Kidney (tissue), 14 donors: Measurements from ENCODE around the gene C1orf21. TPM values are rescaled to one million over a fixed set of nuclear protein-coding genes. Genes with fewer than 3 reads are reported as not detected.

Experiments
- DNase-seq, 5 donors: peaks; one replicate each; pipeline ENCODE4 v3.0.0-alpha.2; 2013 to 2020
- FAIRE-seq: peaks from 2 replicates; lab custom pipeline; 2012; peaks lifted over from hg19 to GRCh38; lab: Jason Lieb, UNC
- H3K27ac ChIP-seq, 2 donors: one replicate each; pipeline ENCODE4 v1.7.0; 2013; ENCODE audit warnings: low read depth in 2 of 2, low read length in 2 of 2, inconsistent platforms in 1 of 2
- H3K27me3 ChIP-seq: one replicate; pipeline ENCODE4 v1.7.1; 2013; ENCODE audit warnings: low read length, inconsistent platforms; ENCODE audit not compliant: control insufficient read depth, insufficient read depth
- H3K36me3 ChIP-seq, 3 donors: one replicate each; pipeline versions ENCODE4 v1.7.0 to v1.7.1; 2013; ENCODE audit warnings: low read length in 3 of 3, control low read depth in 1 of 3, inconsistent platforms in 1 of 3; ENCODE audit not compliant: insufficient read depth in 3 of 3, control insufficient read depth in 2 of 3
- H3K4me1 ChIP-seq, 3 donors: one replicate each; pipeline versions ENCODE4 v1.7.0 to v1.7.1; 2013; ENCODE audit warnings: low read length in 3 of 3, inconsistent platforms in 1 of 3, low read depth in 1 of 3; ENCODE audit not compliant: control insufficient read depth in 2 of 3, insufficient read depth in 2 of 3
- H3K4me3 ChIP-seq, 3 donors: one replicate each; pipeline versions ENCODE4 v1.7.0 to v1.8.1; 2013; ENCODE audit warnings: low read length in 3 of 3, control low read depth in 1 of 3, inconsistent platforms in 1 of 3
- H3K9ac ChIP-seq, 3 donors: one replicate each; pipeline versions ENCODE4 v1.7.0 to v1.7.1; 2013; ENCODE audit warnings: low read length in 3 of 3, control low read depth in 1 of 3, inconsistent platforms in 1 of 3
- H3K9me3 ChIP-seq, 3 donors: one replicate each; pipeline versions ENCODE4 v1.7.0 to v1.7.1; 2013; ENCODE audit warnings: low read length in 3 of 3, control low read depth in 1 of 3, inconsistent platforms in 1 of 3; ENCODE audit not compliant: control insufficient read depth in 2 of 3, insufficient read depth in 1 of 3
- intact Hi-C: fragments of 100-400 bp; cut with DNase I; formaldehyde crosslinking; loops from one replicate; pipeline ENCODE4 v1.11.1; 2022
- polyA plus RNA-seq: library from polyadenylated mRNA; stranded (reverse); fragments of 350-450 nt; fragmentation: Illumina TruSeq; extraction: RNeasy Lipid Tissue Mini Kit (QIAGEN cat#74804); gene quantifications from one replicate; pipeline ENCODE4 v1.2.3, GENCODE V29; 2014; ENCODE audit warnings: low read depth, low replicate concordance; ENCODE audit not compliant: insufficient read depth
- total RNA-seq: library from RNA; stranded (reverse); fragmentation: NEBNext Ultra II Directional; extraction: Animal tissue kit (Norgen Biotek cat#: 25700); gene quantifications from one replicate; pipeline ENCODE4 v1.2.1, GENCODE V29; 2021
- TF ChIP-seq, protein P1 (sequence below): IDR thresholded peaks from 3 replicates; pipeline ENCODE4 v1.5.1; 2012; ENCODE audit warnings: mild to moderate bottlenecking, moderate library complexity, borderline replicate concordance; ENCODE audit not compliant: insufficient read depth; ENCODE audit errors: extremely low read depth
- donor health status: control.
- donor health status: control.
- donor health status: control.
- donor health status: control.
- donor health status: control.
- donor health status: DM: yes; HTN: yes; CAD: no.
- donor health status: Normal renal cell carcinoma (clear cell type).

C1orf21 gene
- total and polyA plus RNA-seq, 2 donors from 2014 or later = 18.3 to 18.6 TPM

DNA sequence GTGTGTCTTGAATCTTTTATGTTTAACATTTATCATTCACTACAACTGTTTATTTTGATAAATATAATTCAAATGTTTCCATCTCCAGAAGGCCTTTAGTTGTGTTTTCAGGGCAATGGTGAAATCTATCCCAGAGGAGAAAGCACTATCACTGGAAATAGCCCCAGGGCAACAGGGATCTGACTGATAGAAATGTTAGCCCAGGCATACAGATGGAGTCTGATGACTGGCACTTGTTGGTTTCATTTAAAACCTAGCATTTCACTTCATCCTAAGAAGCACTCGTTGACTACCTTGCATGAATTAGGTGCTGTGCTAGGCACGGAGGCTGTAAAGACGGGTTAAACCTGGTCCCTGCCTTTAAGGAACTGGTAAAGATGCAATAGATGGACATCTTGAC lies 103.1 kb downstream of the C1orf21 start:
- no peak for FAIRE-seq
- TF ChIP-seq, protein P1, sequence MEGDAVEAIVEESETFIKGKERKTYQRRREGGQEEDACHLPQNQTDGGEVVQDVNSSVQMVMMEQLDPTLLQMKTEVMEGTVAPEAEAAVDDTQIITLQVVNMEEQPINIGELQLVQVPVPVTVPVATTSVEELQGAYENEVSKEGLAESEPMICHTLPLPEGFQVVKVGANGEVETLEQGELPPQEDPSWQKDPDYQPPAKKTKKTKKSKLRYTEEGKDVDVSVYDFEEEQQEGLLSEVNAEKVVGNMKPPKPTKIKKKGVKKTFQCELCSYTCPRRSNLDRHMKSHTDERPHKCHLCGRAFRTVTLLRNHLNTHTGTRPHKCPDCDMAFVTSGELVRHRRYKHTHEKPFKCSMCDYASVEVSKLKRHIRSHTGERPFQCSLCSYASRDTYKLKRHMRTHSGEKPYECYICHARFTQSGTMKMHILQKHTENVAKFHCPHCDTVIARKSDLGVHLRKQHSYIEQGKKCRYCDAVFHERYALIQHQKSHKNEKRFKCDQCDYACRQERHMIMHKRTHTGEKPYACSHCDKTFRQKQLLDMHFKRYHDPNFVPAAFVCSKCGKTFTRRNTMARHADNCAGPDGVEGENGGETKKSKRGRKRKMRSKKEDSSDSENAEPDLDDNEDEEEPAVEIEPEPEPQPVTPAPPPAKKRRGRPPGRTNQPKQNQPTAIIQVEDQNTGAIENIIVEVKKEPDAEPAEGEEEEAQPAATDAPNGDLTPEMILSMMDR = no peak
- intact Hi-C loops = no loop called here
- Histone ChIP-seq H3K9ac (no peak overlapping the region), H3K36me3 (no peaks in the 10 kb centered on the region), H3K27ac (no peak overlapping the region), H3K9me3 (no peaks in the 10 kb centered on the region), H3K27me3 (no peaks in the 10 kb centered on the region), H3K4me1 (peaks cover 0 to 2% (median 0%) of the 10 kb centered on the region in 3 donors), H3K4me3 (no peak overlapping the region)
- DNase-seq = no peak

DNA sequence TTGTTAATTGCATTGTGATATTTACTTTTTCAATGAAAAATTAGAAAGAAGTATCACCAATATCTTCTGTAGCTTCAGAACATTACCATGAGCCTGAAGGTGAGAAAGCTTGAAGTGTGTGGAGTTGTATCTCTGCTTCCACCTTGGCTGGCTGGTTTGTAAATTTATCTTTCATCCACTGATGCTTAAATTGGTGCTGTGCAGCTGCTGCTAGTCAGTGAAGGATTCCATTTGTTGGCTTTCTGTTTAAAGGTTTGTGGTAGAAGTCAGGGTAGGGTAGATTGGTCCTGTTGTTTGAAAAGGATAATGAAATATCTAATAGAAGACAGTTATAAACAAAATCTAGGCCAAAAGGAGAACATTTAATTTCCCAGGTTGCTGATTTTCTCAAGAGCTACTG lies 105.7 kb downstream of the C1orf21 start:
- Histone ChIP-seq H3K36me3 (no peaks in the 10 kb centered on the region), H3K9ac (no peak overlapping the region), H3K27ac (no peak overlapping the region), H3K4me1 (no peaks in the 10 kb centered on the region), H3K27me3 (no peaks in the 10 kb centered on the region), H3K4me3 (no peak overlapping the region), H3K9me3 (no peaks in the 10 kb centered on the region)
- intact Hi-C loops = no loop called here
- FAIRE-seq = no peak
- TF ChIP-seq, protein P1 = no peak
- DNase-seq = no peak

DNA sequence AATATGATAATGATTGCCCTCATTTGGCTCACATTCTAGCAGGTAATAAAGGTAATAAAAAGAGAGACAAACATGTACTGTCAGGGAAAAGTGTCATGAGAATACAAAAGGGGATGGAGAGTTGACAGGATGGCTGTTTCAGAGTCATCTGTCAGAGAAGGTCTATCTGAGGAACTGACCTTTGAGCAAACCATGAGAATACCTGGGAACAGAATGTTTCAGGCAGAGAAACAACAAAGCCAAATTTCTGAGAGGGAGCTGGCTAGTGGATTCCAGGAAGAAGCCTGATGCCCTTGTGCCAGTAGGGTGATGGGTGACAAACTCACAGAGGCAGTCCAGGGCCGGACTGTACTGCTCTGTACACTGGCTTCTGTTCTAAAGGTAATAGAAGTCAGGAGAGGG lies 107.2 kb downstream of the C1orf21 start:
- no peak overlapping the region for H3K9ac ChIP-seq
- TF ChIP-seq, protein P1 = no peak
- no peaks in the 10 kb centered on the region for H3K36me3 ChIP-seq
- H3K27ac ChIP-seq = no peak overlapping the region
- no peaks in the 10 kb centered on the region for H3K9me3 ChIP-seq
- H3K4me1 ChIP-seq = no peaks in the 10 kb centered on the region
- no peak for DNase-seq
- no peak overlapping the region for H3K4me3 ChIP-seq
- H3K27me3 ChIP-seq = no peaks in the 10 kb centered on the region
- no peak for FAIRE-seq
- intact Hi-C loops = no loop called here

DNA sequence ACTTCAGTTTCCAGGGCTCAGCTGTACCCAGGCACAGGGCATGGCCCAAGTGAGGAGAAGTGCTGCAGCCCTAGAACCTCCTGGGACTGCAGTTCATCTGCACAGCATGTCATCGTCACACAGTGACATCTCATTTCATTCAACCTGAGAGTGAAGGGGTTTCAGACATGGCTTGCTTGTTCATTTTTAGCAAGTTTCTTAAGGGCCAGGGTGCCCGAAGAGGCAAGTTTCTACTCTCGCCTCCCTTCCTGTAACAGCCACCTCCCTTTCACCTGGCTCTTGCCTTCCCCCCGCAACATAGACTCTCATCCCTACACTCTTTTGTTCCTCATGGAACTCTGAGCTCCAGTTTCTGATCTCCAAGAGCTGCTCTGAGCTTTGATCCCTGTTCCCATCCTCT lies 108.1 kb downstream of the C1orf21 start:
- Histone ChIP-seq H3K9me3 (no peaks in the 10 kb centered on the region), H3K27me3 (no peaks in the 10 kb centered on the region), H3K27ac (no peak overlapping the region), H3K9ac (no peak overlapping the region), H3K36me3 (no peaks in the 10 kb centered on the region), H3K4me3 (no peak overlapping the region), H3K4me1 (no peaks in the 10 kb centered on the region)
- DNase-seq = no peak
- FAIRE-seq = no peak
- intact Hi-C loops = no loop called here
- TF ChIP-seq, protein P1 = no peak
